PFSK-1 (cell line): Measurements from ENCODE around the gene DPH6.

Experiments
- FOXP2 ChIP-seq: optimal IDR thresholded peaks from 2 replicates; pipeline ENCODE3; 2011; ENCODE audit warnings: borderline replicate concordance, control low read depth, inconsistent platforms; ENCODE audit not compliant: insufficient read depth; ENCODE audit errors: extremely low read length, extremely low read depth
- POLR2AphosphoS5 ChIP-seq: IDR thresholded peaks from 2 replicates; pipeline ENCODE4 v1.6.1; 2012; ENCODE audit warnings: low read depth, mild to moderate bottlenecking, control low read depth, low read length, moderate library complexity
- REST ChIP-seq, 2 experiments: IDR thresholded peaks; 2 replicates each; pipeline versions ENCODE4 v1.6.1 to v1.8.0; 2011 to 2012; ENCODE audit warnings: low read depth in 2 of 2, low read length in 2 of 2, control low read depth in 1 of 2, inconsistent platforms in 1 of 2, mild to moderate bottlenecking in 1 of 2, moderate library complexity in 1 of 2; ENCODE audit not compliant: insufficient read depth in 1 of 2
- SIN3A ChIP-seq: IDR thresholded peaks from 2 replicates; pipeline ENCODE4 v1.6.1; 2012; ENCODE audit warnings: mild to moderate bottlenecking, low read length, moderate library complexity, borderline replicate concordance; ENCODE audit not compliant: insufficient read depth
- TAF1 ChIP-seq: IDR thresholded peaks from 2 replicates; pipeline ENCODE4 v1.6.1; 2012; ENCODE audit warnings: low read length, control low read depth, borderline replicate concordance; ENCODE audit not compliant: insufficient read depth

The DPH6 gene

GRCh38 chr15:35550957-35551356 is 5.0 kb upstream of the DPH6 start:
- no peak for TF ChIP-seq FOXP2
- no peak for TF ChIP-seq POLR2AphosphoS5
- no peak for TF ChIP-seq SIN3A
- TF ChIP-seq REST (IDR thresholded peaks at IDR 0.05; ENCODE audit: insufficient read depth in 1 of 2, low read depth in 2 of 2, low read length in 2 of 2) = no peak
- TF ChIP-seq TAF1 = no peak

- TF ChIP-seq TAF1 = no peak
- no peak for TF ChIP-seq POLR2AphosphoS5
- no peak for TF ChIP-seq SIN3A
- no peak for TF ChIP-seq FOXP2
- no peak for TF ChIP-seq REST (IDR thresholded peaks at IDR 0.05; ENCODE audit: insufficient read depth in 1 of 2, low read depth in 2 of 2, low read length in 2 of 2)
These were observed 3.6 kb upstream of the DPH6 start for GRCh38 chr15:35549567-35549966.

DNA sequence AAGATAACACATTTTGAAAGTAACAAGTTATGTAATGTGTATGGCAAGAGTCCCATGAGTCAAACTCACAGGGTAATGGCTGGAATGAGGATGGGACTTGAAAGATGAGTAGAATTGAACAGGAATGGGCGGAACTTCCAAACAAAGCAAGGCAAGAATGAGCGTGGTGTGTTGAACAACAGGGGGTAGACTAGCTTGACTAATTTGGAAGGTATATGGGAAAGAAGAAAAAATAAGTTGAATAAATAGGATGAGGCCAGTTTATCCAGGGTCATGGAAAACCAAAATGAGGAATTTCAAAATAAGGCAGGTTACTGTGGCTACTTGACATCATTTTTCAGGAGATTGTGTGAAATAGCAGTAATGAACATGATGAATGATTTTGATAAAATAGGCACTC is 2.5 kb upstream of the DPH6 start:
- TF ChIP-seq REST (IDR thresholded peaks at IDR 0.05; ENCODE audit: insufficient read depth in 1 of 2, low read depth in 2 of 2, low read length in 2 of 2) (no peak), POLR2AphosphoS5 (no peak), TAF1 (no peak), SIN3A (no peak), FOXP2 (no peak)

GRCh38 chr15:35547775-35548364 is 1.9 kb upstream of the DPH6 start:
- TF ChIP-seq FOXP2 (no peak), REST (IDR thresholded peaks at IDR 0.05; ENCODE audit: insufficient read depth in 1 of 2, low read depth in 2 of 2, low read length in 2 of 2) (no peak), TAF1 (no peak), SIN3A (no peak), POLR2AphosphoS5 (no peak)
